Activated CD4-positive, alpha-beta memory T cell treated with anti-CD3 and anti-CD28 coated beads, Interleukin-2, amount 10 ng/mL, durations not matched to agents 7 days and 5 days (primary cell): ENCODE data around the gene CMC1. TPM values are rescaled to one million over a fixed set of nuclear protein-coding genes. Genes with fewer than 3 reads are reported as not detected.

Experiments used
- CTCF ChIA-PET: fragments of 350-600 bp; sonication (Branson Sonifier 250); formaldehyde crosslinking; loops from one replicate; lab custom pipeline; 2021; ENCODE audit warnings: antibody characterized with exemption, inconsistent platforms; lab: Charles Lee
- POLR2A ChIA-PET: fragments of 350-600 bp; sonication (Branson Sonifier 250); formaldehyde crosslinking; loops from one replicate; lab custom pipeline; 2021; ENCODE audit warnings: antibody characterized with exemption; lab: Charles Lee
- DNase-seq: peaks from one replicate; pipeline ENCODE4 v3.0.0-alpha.2; 2020
- H3K27ac Mint-ChIP-seq: one replicate; pipeline ENCODE4 v1.8.0; 2021; ENCODE audit warnings: mild to moderate bottlenecking, mixed read lengths
- H3K27me3 Mint-ChIP-seq: one replicate; pipeline ENCODE4 v1.8.0; 2021; ENCODE audit warnings: mixed read lengths
- H3K36me3 Mint-ChIP-seq: one replicate; pipeline ENCODE4 v1.8.0; 2021; ENCODE audit warnings: low read depth, mixed read lengths
- H3K4me1 Mint-ChIP-seq: one replicate; pipeline ENCODE4 v1.8.0; 2021; ENCODE audit warnings: mixed read lengths
- H3K4me3 Mint-ChIP-seq: one replicate; pipeline ENCODE4 v1.8.0; 2021; ENCODE audit warnings: mild to moderate bottlenecking, mixed read lengths
- H3K9me3 Mint-ChIP-seq: one replicate; pipeline ENCODE4 v1.8.0; 2021; ENCODE audit warnings: mixed read lengths
- total RNA-seq, 2 experiments: library from RNA; stranded (reverse); gene quantifications; one replicate each; pipeline ENCODE4 v1.2.3, GENCODE V29; 2021

The CMC1 gene
- total RNA-seq, 2 experiments from 2014 or later, result 18.8 to 21.0 TPM

DNA sequence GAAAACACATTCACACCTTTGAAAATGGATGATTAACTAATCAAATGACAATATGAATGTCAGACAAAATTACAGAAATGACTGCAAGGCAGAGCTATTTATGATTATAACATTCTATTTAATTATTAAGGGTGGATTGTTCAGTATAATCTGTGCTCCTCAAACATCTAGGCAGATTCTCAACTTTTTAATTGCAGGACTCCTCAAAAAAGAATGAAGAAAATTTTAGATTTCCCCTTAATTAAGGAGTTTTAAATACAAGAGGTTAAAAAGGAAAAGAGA lies 22.6 kb upstream of the CMC1 start:
- H3K9me3 Mint-ChIP-seq, result peaks cover 35% of the 10 kb centered on the region
- H3K4me3 Mint-ChIP-seq, result no peak overlapping the region
- peaks cover 35% of the 10 kb centered on the region for H3K36me3 Mint-ChIP-seq
- peak overlapping the region; percentile 4 for H3K27ac Mint-ChIP-seq
- H3K27me3 Mint-ChIP-seq, result no peaks in the 10 kb centered on the region
- no peak for DNase-seq
- POLR2A ChIA-PET, result no interaction called here
- peaks cover 17% of the 10 kb centered on the region for H3K4me1 Mint-ChIP-seq
- CTCF ChIA-PET, result no interaction called here

DNA sequence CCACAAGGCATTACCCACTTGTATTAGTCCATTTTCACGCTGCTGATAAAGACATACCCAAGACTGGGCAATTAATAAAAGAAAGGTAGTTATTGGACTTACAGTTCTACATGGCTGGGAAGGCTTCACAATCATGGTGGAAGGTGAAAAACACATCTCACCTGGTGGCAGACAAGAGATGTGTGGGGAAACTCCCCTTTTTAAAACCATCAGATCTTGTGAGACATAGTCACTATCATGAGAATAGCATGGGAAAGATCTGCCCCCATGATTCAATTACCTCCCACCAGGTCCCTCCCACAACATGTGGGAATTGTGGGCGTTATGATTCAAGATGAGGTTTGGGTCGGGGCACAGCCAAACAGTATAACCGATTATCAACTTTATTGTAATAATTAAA lies 17.0 kb upstream of the CMC1 start:
- Mint-ChIP-seq H3K27ac (no peak overlapping the region), H3K4me1 (no peaks in the 10 kb centered on the region), H3K9me3 (peaks cover 10% of the 10 kb centered on the region), H3K36me3 (peaks cover 10% of the 10 kb centered on the region), H3K4me3 (no peak overlapping the region), H3K27me3 (no peaks in the 10 kb centered on the region)
- CTCF ChIA-PET, result no interaction called here
- DNase-seq, result no peak
- POLR2A ChIA-PET, result no interaction called here

DNA sequence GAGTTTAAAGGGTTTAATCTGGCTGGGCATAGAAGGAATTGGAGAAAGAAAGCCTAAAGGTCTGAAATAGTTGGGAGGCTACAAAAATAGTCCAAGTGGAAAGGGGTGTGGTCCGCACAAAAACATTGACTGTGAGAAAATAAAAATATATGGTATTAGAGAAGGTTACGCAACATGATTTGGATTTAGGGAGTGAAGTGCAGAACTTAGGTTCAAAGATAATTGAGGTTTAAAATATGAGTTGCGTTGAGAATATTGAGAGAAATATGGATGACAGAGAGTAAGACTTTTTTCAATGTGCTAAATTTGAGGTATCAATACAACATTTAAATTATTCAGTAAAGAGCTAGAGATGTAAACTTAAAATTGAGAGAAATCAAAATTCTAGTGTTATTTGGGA lies 15.4 kb upstream of the CMC1 start:
- H3K9me3 Mint-ChIP-seq, result no peaks in the 10 kb centered on the region
- no peak overlapping the region for H3K27ac Mint-ChIP-seq
- H3K4me3 Mint-ChIP-seq, result no peak overlapping the region
- ChIA-PET POLR2A (no interaction called here), CTCF (no interaction called here)
- H3K4me1 Mint-ChIP-seq, result no peaks in the 10 kb centered on the region
- no peak for DNase-seq
- no peaks in the 10 kb centered on the region for H3K36me3 Mint-ChIP-seq
- no peaks in the 10 kb centered on the region for H3K27me3 Mint-ChIP-seq

DNA sequence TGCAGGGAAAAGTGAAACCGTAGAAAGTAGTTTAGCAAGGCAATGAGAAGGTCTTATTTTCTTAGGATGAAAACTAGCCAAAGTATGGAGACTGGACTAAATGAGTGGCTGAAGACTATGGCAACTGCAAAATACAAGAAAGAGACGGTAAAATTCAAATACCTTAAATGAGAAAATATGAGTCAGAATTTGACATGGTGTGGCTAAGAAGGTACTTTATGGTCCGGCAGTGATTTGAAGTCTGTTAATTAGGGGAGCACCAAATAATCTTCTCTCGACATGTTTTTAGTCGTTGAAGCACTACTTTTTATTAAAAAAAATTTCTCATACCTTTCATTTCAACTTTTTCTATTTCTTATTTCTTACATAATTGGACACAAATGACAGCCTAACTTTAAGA lies 12.8 kb upstream of the CMC1 start:
- no peaks in the 10 kb centered on the region for H3K36me3 Mint-ChIP-seq
- no peaks in the 10 kb centered on the region for H3K27me3 Mint-ChIP-seq
- CTCF ChIA-PET, result no interaction called here
- H3K9me3 Mint-ChIP-seq, result no peaks in the 10 kb centered on the region
- H3K4me3 Mint-ChIP-seq, result no peak overlapping the region
- H3K4me1 Mint-ChIP-seq, result no peaks in the 10 kb centered on the region
- no peak overlapping the region for H3K27ac Mint-ChIP-seq
- POLR2A ChIA-PET, result no interaction called here
- no peak for DNase-seq

DNA sequence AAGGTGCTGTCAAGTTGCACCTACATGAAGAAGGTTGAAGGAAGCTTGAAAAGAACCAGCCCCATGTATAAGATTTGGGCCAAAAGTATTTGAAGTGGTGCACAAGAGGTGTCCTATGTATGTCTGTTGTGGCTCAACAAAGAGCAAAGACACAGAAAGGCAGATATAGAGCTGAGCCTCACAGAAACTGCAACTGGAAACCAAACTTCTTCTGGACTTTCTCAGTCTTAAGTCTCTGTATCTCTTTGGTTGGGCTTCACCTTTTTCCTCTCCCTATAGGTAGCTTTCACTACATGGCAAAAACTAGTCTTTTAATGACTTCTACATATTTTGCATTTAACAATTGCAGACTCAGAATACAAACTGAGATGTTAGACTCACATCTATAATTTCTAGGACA lies 8.8 kb upstream of the CMC1 start:
- Mint-ChIP-seq H3K27me3 (no peaks in the 10 kb centered on the region), H3K27ac (no peak overlapping the region), H3K9me3 (no peaks in the 10 kb centered on the region), H3K4me1 (peaks cover 2% of the 10 kb centered on the region), H3K4me3 (no peak overlapping the region), H3K36me3 (peaks cover 2% of the 10 kb centered on the region)
- CTCF ChIA-PET, result no interaction called here
- DNase-seq, result no peak
- POLR2A ChIA-PET, result no interaction called here

DNA sequence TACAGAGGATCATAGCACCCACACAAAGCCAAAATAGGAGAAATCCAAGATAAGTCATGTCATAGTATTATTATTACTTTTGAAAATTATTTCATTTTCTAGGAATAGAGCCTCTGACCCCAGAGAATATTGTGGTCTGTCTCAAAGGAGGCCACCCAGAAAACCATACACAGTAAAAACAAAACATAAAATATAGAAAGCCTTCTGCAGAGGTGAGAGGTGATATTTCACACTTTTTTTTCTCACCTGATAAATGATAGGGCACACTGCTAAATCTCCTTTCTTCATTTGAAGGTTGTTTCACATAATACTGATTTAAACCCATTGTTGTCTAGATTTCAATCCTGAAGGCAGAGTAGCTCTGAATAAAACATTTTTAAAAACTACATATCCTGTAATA lies 7.0 kb upstream of the CMC1 start:
- Mint-ChIP-seq H3K4me1 (peaks cover 3% of the 10 kb centered on the region), H3K27ac (no peak overlapping the region), H3K36me3 (peaks cover 2% of the 10 kb centered on the region), H3K27me3 (no peaks in the 10 kb centered on the region), H3K9me3 (no peaks in the 10 kb centered on the region), H3K4me3 (no peak overlapping the region)
- ChIA-PET CTCF (no interaction called here), POLR2A (no interaction called here)
- no peak for DNase-seq

DNA sequence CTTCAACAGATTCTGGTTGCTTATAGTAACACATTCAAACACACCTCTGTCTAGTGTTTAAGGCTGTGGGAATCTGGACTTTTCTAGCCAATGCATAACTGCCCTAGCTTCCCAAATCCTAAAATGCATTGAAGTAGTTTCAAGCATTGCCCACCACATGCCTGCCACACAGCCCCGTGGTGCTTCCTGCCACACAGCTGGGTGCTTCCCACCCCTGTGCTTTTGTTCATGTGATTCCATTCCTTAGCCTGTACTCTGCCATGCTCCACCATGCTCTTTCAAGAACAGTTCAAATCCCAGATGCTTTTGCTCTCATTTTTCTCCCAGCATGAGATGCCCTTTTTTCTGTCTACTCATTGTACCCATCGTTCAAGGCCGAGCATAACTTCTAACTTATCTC lies 2.3 kb upstream of the CMC1 start:
- Mint-ChIP-seq H3K27me3 (no peaks in the 10 kb centered on the region), H3K9me3 (no peaks in the 10 kb centered on the region), H3K27ac (no peak overlapping the region), H3K4me1 (peaks cover 33% of the 10 kb centered on the region), H3K36me3 (peaks cover 21% of the 10 kb centered on the region), H3K4me3 (no peak overlapping the region)
- ChIA-PET CTCF (no interaction called here), POLR2A (no interaction called here)
- DNase-seq, result no peak

DNA sequence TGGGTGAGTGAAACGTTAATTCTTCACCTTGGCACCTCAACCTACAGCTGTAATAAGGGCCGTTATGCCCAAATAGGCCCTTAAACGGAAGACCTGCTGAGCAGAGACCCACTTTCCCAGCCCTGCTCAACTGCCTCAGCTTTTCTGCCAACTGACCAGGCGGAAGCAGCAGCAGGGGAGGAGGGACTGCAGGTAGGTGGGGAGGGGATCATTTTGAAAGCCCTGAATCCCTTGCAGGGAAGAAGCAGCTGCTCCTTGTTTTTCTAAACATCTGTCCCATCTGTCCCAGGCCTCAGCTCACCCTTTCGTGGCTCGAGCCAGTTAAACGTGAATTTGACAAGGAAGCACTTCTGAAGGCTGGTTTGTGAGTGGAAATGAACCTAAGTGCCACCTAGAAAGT lies 978 bp upstream of the CMC1 start:
- no peak for DNase-seq
- ChIA-PET POLR2A (interaction anchor here (1.5 to 3.2 kb wide), 3 partner anchors 26 to 108 kb away, joined by 5 to 15 read pairs (median 7); partner anchors contain the start of genes AZI2 and ZCWPW2), CTCF (no interaction called here)
- Mint-ChIP-seq H3K27ac (no peak overlapping the region), H3K4me3 (peak overlapping the region; percentile 90), H3K9me3 (no peaks in the 10 kb centered on the region), H3K36me3 (peaks cover 27% of the 10 kb centered on the region), H3K4me1 (peaks cover 38% of the 10 kb centered on the region), H3K27me3 (no peaks in the 10 kb centered on the region)

DNA sequence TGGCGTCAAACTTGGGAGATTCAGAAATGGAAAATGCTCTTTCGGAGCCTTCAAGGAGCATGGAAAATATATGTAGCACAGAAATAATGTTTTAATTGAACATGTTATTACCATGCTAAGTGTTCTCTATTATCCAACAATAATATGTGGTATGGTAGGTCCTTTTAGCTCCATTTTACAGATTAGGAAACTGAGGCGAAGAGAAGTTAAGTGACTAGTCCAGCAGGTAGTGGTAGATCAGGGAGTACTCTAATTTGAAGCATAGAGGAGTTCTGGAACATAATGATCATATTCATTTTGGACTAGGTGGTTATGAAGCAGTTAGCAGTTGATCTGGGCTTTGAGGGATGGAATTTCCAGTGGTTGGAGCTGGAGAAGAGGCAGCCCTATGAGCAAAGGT lies 1.1 kb downstream of the CMC1 start:
- Mint-ChIP-seq H3K4me1 (peaks cover 49% of the 10 kb centered on the region), H3K27ac (peak overlapping the region; percentile 66)
- CTCF ChIA-PET, result interaction anchor here (1.6 kb wide), 1 partner anchor 84 kb away, joined by 4 read pairs; no protein-coding TSS in a partner anchor

DNA sequence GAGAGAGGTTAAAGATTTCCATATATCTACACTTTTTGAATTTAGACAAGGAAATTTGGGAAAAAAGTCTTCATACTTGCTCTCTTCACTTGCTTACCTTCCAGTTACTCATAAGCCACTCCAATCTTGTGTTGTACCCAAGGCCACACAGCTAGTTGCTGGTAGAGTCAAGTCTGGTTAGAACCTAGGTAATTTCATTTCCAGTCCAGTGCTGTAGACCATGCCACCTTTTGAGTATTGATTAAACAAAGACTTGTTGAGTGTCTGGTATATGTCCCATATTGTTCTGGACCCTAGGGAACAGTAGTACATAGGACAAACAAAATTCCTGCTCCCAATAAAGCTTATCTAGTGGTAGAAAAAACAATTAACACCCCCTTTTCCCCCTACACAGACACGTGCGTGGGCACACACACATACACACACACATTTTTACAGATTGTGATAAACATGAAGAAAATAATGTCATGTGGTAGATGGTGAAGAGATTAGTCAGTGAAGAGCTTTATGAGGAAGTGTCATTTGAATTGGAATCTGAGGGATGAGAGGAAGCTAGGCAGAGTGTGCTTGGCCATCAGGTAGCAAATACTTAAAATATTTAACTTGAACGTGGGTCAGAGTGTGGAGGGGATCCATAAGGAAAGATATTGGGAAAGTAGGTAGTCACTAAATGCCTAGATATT lies 2.1 kb downstream of the CMC1 start:
- H3K27ac Mint-ChIP-seq, result no peak overlapping the region
- no peak overlapping the region for H3K4me3 Mint-ChIP-seq
- CTCF ChIA-PET, result no interaction called here
- no peaks in the 10 kb centered on the region for H3K27me3 Mint-ChIP-seq
- peaks cover 31% of the 10 kb centered on the region for H3K36me3 Mint-ChIP-seq
- no peak for DNase-seq
- H3K9me3 Mint-ChIP-seq, result no peaks in the 10 kb centered on the region
- POLR2A ChIA-PET, result interaction anchor here (1.0 to 1.2 kb wide), 2 partner anchors 83 to 522 kb away, joined by 3 read pairs; no protein-coding TSS in a partner anchor
- peaks cover 57% of the 10 kb centered on the region for H3K4me1 Mint-ChIP-seq

More for the DNA sequence above, 1.1 kb downstream of the CMC1 start:
- POLR2A ChIA-PET, result interaction anchor here (1.7 to 3.2 kb wide), 2 partner anchors 11 to 106 kb away, joined by 5 to 15 read pairs; partner anchors contain the start of genes AZI2 and ZCWPW2
- Mint-ChIP-seq H3K36me3 (peaks cover 31% of the 10 kb centered on the region), H3K27me3 (no peaks in the 10 kb centered on the region), H3K4me3 (peak overlapping the region; percentile 90), H3K9me3 (no peaks in the 10 kb centered on the region)
- DNase-seq, result no peak

DNA sequence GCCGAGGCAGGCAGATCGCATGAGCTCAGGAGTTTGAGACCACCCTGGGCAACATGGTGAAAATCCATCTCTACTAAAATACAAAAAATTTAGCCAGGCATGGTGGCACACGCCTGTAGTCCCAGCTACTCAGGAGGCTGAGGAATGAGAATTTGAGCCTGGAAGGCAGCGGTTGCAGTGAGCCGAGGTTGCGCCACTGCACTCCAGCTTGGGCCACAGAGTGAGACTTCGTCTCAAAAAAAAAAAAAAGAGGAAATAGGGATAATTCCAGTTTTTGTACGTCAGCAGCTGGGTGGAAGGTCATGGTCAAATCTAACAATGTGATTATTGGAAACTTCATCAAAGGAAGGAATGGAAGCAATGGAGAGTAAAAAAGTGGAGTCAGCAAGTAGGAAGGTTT lies 3.1 kb downstream of the CMC1 start:
- DNase-seq, result no peak
- peaks cover 58% of the 10 kb centered on the region for H3K4me1 Mint-ChIP-seq
- H3K27me3 Mint-ChIP-seq, result no peaks in the 10 kb centered on the region
- POLR2A ChIA-PET, result no interaction called here
- H3K27ac Mint-ChIP-seq, result no peak overlapping the region
- H3K36me3 Mint-ChIP-seq, result peaks cover 34% of the 10 kb centered on the region
- no peak overlapping the region for H3K4me3 Mint-ChIP-seq
- CTCF ChIA-PET, result interaction anchor here (0.8 kb wide), 1 partner anchor 13 kb away, joined by 3 read pairs; no protein-coding TSS in a partner anchor
- no peaks in the 10 kb centered on the region for H3K9me3 Mint-ChIP-seq

DNA sequence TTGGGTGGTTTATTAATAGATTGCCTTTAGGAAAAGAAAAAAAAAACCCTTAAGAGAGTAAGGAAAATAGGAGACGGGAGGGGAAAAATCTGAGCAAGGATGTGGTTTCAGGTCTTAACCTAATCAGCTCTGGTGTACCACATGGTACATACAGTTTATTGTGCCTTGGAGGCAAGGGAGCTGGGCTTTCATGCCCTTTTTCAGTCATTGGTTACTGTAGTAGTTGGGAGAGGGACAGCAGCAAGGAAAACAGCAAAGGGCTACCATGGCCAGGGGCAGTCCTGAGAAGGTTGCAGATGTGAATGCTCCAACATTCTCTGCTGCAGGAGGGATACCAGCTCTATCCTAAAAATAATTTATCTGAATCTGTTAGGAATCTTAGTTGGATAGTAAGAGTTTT lies 5.9 kb downstream of the CMC1 start:
- no peak overlapping the region for H3K27ac Mint-ChIP-seq
- peaks cover 69% of the 10 kb centered on the region for H3K4me1 Mint-ChIP-seq
- ChIA-PET CTCF (no interaction called here), POLR2A (no interaction called here)
- H3K9me3 Mint-ChIP-seq, result peaks cover 2% of the 10 kb centered on the region
- H3K36me3 Mint-ChIP-seq, result peaks cover 47% of the 10 kb centered on the region
- H3K4me3 Mint-ChIP-seq, result no peak overlapping the region
- DNase-seq, result no peak
- no peaks in the 10 kb centered on the region for H3K27me3 Mint-ChIP-seq

DNA sequence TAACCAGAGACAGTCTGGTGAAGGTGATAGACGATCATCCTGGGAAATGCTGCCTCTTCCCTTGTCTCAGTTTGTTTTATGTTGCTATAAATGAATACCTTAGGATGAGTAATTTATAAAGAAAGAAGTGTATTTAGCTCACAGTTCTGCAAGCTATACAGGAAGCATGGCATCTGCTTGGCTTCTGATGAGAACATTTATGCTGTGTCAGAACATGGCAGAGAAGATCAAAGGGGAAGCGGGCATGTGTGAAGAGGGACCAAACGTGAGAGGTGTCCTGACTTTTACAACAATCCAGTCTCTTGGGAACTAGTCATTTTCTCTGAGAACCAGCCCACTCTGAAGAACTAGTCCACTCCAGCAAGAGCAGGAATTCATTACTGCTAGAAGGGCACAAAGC lies 9.6 kb downstream of the CMC1 start:
- DNase-seq, result no peak
- CTCF ChIA-PET, result interaction anchor here (1.8 kb wide), 1 partner anchor 9 kb away, joined by 3 read pairs; the partner anchor contains the start of gene CMC1
- H3K9me3 Mint-ChIP-seq, result peaks cover 2% of the 10 kb centered on the region
- H3K27me3 Mint-ChIP-seq, result no peaks in the 10 kb centered on the region
- no peak overlapping the region for H3K4me3 Mint-ChIP-seq
- peaks cover 37% of the 10 kb centered on the region for H3K36me3 Mint-ChIP-seq
- POLR2A ChIA-PET, result no interaction called here
- H3K4me1 Mint-ChIP-seq, result peaks cover 53% of the 10 kb centered on the region
- H3K27ac Mint-ChIP-seq, result no peak overlapping the region

DNA sequence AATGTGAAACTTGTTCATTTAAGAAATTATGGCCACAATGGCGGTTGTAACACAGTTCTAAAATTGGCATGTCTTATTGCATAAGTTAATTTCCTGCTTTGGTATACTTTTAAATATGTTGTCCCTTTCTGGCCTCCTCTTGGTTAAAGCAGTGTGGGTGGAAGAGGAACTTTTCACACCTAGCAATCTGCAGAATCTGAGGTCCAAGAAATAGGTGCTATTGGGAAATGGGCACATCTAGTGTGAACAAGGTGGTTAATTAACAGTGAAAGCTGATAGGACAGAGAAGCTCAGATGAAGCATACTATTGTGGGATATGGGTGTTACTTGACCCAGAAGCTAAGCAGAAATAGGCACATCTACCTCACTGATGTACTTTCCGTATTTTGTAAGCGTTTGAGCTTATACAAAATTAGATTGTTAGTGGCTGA lies 10.6 kb downstream of the CMC1 start:
- Mint-ChIP-seq H3K9me3 (peaks cover 2% of the 10 kb centered on the region), H3K27ac (no peak overlapping the region), H3K27me3 (no peaks in the 10 kb centered on the region), H3K4me3 (no peak overlapping the region), H3K36me3 (peaks cover 36% of the 10 kb centered on the region), H3K4me1 (peaks cover 47% of the 10 kb centered on the region)
- no peak for DNase-seq
- ChIA-PET CTCF (interaction anchor here (1.2 to 1.8 kb wide), 2 partner anchors 10 to 33 kb away, joined by 3 read pairs; partner anchors contain the start of gene CMC1), POLR2A (no interaction called here)
